Activated gamma-delta T cell treated with anti-CD3 and anti-CD28 coated beads, Interleukin-2, amount 50 U/mL, for 16 hours (primary cell): ENCODE measurements around the gene NKD2.
"Not testable (repeated sequence)": the region's sequence is repeated elsewhere in the genome, so short reads cannot be mapped to it uniquely, and the experiment has no call there.

ENCODE experiments used
- DNase-seq: peaks from one replicate; pipeline ENCODE4 v3.0.0-alpha.2; 2020; ENCODE audit warnings: low read depth

The NKD2 gene, protein sequence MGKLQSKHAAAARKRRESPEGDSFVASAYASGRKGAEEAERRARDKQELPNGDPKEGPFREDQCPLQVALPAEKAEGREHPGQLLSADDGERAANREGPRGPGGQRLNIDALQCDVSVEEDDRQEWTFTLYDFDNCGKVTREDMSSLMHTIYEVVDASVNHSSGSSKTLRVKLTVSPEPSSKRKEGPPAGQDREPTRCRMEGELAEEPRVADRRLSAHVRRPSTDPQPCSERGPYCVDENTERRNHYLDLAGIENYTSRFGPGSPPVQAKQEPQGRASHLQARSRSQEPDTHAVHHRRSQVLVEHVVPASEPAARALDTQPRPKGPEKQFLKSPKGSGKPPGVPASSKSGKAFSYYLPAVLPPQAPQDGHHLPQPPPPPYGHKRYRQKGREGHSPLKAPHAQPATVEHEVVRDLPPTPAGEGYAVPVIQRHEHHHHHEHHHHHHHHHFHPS

DNA sequence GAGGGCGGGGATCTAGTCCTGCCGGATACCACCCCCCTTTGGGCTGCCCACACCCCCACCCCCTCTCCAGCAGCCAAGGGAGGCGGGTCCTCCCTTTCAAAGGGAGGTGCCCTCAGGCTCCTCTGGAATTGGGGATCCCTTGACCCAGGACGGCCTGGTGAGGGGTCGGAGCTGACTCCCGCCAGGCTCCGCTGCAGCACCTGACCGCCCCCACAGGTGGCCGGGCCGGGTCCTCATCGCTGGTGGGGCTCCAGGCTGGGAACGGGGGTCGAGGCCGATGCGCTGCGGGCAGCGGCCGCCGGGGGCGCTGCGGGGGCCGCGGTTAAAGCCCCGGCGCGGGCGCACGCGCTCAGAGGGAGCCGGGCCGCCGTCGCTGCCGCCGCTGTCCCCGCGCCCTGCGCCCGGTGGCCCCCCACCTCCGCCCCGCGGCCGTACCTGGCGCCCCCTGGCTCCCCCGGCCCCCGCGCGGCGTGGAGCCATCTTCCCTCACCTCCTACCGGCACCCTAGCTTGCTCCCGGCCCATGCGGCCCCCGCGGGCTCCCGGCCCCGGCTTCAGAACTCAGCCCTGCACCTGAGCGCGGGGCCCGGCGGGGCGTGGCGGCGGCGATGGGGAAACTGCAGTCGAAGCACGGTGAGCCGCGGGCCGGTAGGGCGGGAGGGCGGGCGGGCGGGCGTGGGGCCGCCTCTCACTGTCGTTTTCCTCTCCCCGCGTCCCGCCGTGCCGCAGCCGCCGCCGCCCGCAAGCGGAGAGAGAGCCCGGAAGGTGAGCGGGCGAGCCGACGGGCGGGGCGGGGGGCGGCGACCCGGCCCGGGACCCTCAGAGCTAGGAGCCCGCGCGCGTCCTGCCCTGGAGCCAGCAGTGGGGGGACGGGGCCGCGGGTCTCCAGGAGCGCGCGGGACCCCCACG lies at the start of gene NKD2:
TSS of gene NKD2 (plus strand) at position 352 of the 908 bp plus-strand sequence. CDS start at position 608, 256 bp downstream.
- DNase-seq = no peak

DNA sequence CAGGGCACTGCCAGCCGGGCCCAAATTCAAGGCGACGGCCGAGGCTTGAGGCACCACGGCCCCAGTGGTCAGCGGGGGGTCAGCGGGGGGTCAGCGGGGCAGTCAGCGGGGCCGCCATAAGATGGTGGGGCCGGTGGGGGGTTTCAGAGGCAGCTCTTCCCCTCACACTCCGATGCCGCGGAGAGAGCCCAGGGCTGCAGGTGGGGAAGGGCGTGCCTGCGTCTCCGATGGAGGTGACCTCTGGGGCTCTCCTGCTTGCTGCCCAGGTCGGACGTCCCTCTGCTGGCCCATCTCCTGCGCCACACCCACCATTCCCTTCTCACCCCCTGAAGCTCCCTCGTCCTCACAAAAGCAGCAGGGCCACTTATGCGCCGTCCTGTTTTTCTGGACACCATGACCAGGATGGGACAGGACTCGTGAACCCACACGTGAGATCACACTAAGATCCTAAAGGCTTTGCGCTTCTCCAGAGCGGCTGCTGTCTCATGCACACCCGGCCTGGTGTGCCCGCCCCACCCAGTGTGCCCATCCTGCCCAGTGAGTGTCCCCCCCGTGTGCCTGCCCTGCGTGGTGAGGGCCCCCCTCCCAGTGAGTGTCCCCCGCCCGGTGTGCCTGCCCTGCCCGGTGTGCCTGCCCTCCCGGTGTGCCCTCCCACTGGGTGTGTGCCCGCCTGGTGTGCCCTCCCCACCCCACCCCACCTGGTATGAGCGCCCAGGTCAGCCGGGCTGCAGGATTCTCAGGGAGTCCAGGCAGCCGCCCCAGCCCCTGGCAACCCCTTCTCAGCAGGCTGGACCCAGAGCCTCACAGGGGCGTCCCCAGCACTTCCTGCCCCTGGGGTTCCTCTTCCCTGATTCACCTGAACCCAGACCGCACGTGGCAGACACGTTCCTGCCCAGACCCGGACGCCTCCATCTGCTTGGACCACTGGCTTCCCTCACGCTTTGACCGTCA lies 48.7 kb upstream of the NKD2 start:
- DNase-seq = no peak

DNA sequence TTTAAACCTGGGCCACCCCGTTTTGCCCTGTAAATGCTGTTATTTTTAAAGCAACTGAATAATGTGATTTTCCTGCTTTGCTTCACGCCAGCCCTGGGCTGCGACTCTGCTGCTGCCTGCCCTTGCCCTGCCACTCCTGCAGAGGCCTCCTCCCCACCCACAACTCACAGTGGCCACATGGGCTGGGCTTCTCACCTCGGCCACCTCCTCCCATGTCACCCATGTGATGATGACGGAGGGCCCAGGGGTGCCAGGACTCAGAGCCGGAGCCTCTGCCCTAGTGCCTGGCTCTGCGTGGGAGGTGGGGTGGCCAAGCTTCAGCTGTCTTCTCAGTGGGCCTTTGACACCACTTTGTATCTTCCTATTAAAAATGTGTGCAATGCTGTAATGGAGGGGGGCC lies 48.1 kb upstream of the NKD2 start:
- no peak for DNase-seq

DNA sequence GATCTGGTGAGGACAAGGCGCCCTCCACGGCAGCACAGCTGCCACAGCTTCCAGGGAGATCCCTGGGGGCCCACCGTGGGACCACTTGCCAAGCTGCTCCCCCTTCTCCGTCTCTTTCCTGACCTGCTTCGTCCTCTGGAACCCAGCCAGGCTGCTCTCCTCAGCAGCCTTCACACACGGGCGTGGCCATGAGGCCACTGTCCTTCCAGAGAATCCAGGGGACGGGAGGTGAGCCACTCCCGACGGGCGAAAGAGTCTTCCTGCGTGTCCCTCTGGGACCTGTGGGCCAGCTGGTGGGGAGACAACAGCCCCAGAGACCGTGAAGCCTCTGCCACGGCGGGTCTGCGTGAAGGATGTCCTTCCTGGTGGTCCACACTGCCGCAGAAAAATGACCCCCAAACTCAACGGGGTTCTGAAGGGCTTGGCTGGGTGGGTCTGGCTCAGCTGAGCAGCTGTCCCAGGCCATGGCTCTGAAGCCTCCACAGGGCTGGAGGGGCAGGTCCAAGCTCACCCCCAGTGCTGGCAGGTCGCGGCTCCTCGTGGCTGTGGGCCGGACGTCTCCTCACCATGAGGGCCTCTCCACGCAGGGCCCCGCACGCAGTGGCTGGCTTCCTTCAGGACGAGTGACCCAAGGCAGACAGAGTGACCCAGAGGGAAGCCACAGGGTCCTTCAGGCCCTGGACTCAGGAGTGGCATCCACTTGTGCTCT lies 47.4 kb upstream of the NKD2 start:
- no peak for DNase-seq

DNA sequence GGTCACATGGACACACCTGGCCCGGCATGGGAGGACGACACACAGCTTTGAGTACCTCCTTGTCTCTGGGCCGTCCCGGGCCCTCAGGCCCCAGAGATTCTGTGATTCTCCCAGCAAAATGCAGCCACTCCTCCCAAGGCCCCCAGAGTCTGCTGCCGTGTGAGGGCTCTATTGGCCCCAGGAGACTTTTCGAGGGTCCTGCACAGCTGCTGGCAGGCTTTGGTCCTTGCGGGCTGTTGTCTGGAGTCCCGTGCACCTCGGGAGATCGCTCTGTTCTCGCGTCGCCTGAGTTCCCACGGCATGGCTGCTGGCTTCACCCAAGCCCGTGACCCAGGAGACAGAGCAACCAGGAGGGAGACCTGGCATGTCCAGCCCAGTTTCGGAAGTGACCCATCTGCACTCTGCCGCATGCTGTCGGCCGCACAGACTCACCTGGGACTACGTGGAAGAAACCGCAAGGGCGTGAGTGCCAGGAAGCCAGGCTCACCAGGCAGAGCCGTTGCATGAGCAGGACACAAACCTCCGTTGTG lies 46.8 kb upstream of the NKD2 start:
- DNase-seq = no peak

DNA sequence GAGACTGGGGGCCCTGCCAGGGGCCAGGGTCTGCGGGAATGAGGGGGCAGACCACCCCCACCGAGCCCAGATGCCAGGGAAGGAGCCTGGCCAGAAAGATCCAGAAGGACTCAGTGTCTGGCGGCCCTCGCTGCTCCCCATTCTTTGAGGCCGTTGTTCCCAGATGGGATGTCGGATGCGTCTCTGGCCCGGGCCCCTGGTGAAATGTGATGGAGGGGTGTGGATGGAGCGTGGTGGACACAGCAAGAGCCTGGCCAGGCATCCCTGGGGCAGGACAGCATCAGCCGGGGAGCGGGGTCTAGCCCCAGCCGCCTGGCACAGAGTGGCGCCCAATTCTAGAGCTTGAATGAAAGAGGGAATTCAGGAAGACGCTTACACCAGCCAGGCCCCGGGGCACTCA lies 46.2 kb upstream of the NKD2 start:
- DNase-seq = no peak

DNA sequence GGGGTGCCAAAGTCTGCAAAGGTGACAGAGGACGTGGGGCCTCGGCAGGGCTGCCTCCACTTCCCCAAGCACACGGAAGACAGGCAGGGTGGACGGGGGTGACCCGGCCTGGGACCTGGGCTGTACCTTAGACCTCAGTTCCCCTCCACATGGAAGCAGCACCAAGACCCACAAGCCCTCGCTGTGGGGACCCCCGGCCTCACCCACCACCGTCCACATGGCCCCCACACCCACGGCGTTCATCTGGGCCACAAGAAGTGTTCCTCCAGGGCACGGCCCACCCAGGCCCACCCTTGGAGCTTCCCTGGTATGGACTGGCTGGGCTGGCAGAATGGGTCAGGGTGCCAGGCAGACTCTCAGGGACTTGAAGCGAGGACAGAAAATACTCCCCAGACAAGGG lies 45.8 kb upstream of the NKD2 start:
- no peak for DNase-seq

- DNase-seq = no peak
These were observed 45.3 kb upstream of the NKD2 start for GRCh38 chr5:963310-963672.

- peak; percentile 10 for DNase-seq
These were observed 44.7 kb upstream of the NKD2 start for GRCh38 chr5:963673-964531.

GRCh38 chr5:964821-965220 lies 43.8 kb upstream of the NKD2 start:
- DNase-seq = no peak

DNA sequence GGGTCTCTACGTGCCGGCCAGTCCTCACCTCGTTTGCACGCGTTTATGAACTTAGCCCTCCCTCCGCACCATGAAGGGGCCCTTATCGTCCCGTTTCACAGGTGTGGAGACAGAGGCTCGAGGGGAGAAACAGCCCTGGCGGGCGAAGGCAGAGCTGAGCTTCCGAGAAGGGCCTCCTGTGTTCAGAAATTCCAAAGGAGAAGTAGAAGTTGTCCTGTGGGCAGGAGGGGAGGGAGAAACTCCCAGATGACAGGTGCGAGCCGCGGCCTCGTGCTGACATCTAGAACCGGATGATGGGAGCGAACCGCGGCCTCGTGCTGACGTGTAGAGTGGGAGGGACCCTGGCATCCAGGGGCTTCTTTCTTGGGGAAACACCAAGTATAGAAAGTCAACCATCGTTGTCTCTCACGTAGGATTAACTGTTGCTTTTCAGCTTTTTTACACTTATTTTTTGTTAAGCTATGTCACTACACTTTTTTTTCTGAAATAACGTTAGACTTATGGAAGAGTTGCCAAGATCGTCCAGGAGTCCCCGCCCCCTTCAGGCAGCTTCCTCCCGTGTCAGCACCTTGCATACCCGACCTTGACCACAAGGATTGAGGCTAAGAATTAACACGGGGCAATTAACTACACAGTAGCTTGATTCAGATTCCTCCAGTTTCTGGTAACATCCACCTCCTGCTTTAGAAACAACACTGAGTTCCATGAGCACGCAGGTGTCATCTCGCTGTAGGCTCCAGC lies 42.8 kb upstream of the NKD2 start:
- DNase-seq = no peak

DNA sequence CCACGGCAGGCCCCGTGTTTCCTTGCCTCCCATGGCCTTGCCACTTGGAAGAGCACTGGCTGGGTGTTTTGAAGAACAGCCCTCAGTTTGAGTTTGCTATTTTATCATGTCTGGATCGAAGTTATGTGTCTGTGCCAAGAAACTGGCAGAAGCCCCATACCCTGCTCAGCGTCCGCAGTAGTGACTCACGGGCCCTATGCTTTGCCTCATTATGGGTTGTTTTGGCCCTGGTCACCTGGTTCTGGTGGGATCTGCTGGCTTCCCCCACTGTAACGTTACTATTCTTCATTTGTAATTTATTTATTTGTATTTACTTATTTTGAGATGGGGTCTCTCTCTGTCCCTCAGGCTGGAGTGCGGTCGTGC lies 42.3 kb upstream of the NKD2 start:
- DNase-seq = no peak

GRCh38 chr5:966941-967340 lies 41.7 kb upstream of the NKD2 start:
- DNase-seq = no peak

GRCh38 chr5:968881-969280 lies 39.7 kb upstream of the NKD2 start:
- DNase-seq = no peak

- no peak for DNase-seq
These were observed 39.2 kb upstream of the NKD2 start for GRCh38 chr5:969408-969839.

- DNase-seq = not testable (repeated sequence)
These were observed 36.0 kb upstream of the NKD2 start for GRCh38 chr5:972575-972974.

GRCh38 chr5:976849-977751 lies 31.5 kb upstream of the NKD2 start:
- no peak for DNase-seq

- DNase-seq = no peak
These were observed 30.5 kb upstream of the NKD2 start for GRCh38 chr5:978054-978453.
